Adrenal gland (tissue), 12 donors: ENCODE results near the gene ARAP1. TPM values are rescaled to one million over a fixed set of nuclear protein-coding genes. Genes with fewer than 3 reads are reported as not detected.

Experiments used
- DNase-seq, 7 donors: peaks; one replicate each; pipeline ENCODE4 v3.0.0-alpha.2; 2019 to 2020
- H3K27ac ChIP-seq, 5 donors: fragments of 200-600 bp; sonication (generic) in 4 of 5; 1 replicate in 3 of 5; 2 replicates in 2 of 5; pipeline versions ENCODE4 v1.5.1 to v1.8.0; 2016 to 2020; ENCODE audit warnings: mild to moderate bottlenecking in 1 of 5
- H3K27me3 ChIP-seq: fragments of 200-600 bp; 2 replicates; pipeline ENCODE4 v1.8.0; 2021
- H3K36me3 ChIP-seq, 2 donors: fragments of 200-600 bp; replicated peaks in 1 of 2; 1 replicate in 1 of 2; 2 replicates in 1 of 2; pipeline versions ENCODE4 v1.5.1 to v1.8.0; 2018 to 2022
- H3K4me1 ChIP-seq, 2 donors: fragments of 200-600 bp; replicated peaks in 1 of 2; 1 replicate in 1 of 2; 2 replicates in 1 of 2; pipeline versions ENCODE4 v1.5.1 to v1.8.0; 2018 to 2021
- H3K4me3 ChIP-seq, 4 donors: fragments of 200-600 bp; sonication (generic) in 3 of 4; one replicate each; pipeline ENCODE4 v1.5.1; 2016 to 2018
- H3K9me3 ChIP-seq, 3 donors: fragments of 200-600 bp; sonication (generic) in 1 of 3; replicated peaks in 1 of 3; 1 replicate in 2 of 3; 2 replicates in 1 of 3; pipeline versions ENCODE4 v1.5.1 to v1.8.0; 2016 to 2021
- POLR2A ChIP-seq, 2 donors: fragments of 450-650 bp; IDR thresholded peaks; one replicate each; pipeline ENCODE4 v1.6.1; 2017; ENCODE audit warnings: antibody characterized with exemption in 2 of 2, mild to moderate bottlenecking in 2 of 2, moderate library complexity in 1 of 2
- WGBS, 4 donors: extraction: QIAGEN DNeasy Blood & Tissue Kit in 2 of 4; methylation state at CpG; one replicate each; pipeline versions ENCODE4 v1.1.5 to v1.1.7; 2013 to 2017; 5-methylcytosine and 5-hydroxymethylcytosine counted together
- intact Hi-C, 2 donors: fragments of 100-400 bp; cut with DNase I; formaldehyde crosslinking; loops; one replicate each; pipeline versions ENCODE4 v1.14.1 to v1.15.0; 2022 to 2023
- polyA plus RNA-seq, 3 donors: library from polyadenylated mRNA; stranded (reverse); fragments of 200-250 nt in 2 of 3; fragments of 350-450 nt in 1 of 3; fragmentation: Illumina TruSeq in 1 of 3; extraction: RNeasy Lipid Tissue Mini Kit (QIAGEN cat#74804) in 1 of 3; gene quantifications; one replicate each; pipeline ENCODE4 v1.2.3, GENCODE V29; 2013 to 2014
- total RNA-seq, 9 donors: library from RNA; depleted of rRNA in 4 of 9; stranded (reverse); fragments of >200 nt in 4 of 9; fragments of 120-200 nt in 1 of 9; fragmentation: NEBNext Ultra II Directional in 1 of 9; extraction: Animal tissue kit (Norgen Biotek cat#: 25700) in 1 of 9; gene quantifications; one replicate each; pipeline versions ENCODE4 v1.1.0 to v1.2.4, GENCODE V29; 2013 to 2023
- TF ChIP-seq, protein P1 (sequence below), 6 experiments: fragments of 450-650 bp in 4 of 6; fragments of 200-600 bp in 2 of 6; sonication (generic) in 1 of 6; IDR thresholded peaks; 1 replicate in 5 of 6; 2 replicates in 1 of 6; pipeline versions ENCODE4 v1.5.1 to v1.8.0; 2016 to 2021; ENCODE audit warnings: antibody characterized with exemption in 6 of 6, mild to moderate bottlenecking in 2 of 6, moderate library complexity in 1 of 6
- donor health status: healthy with polysubstance abuse.
- donor health status: Bipolar disorder and iron deficiency.
- donor health status: DM: yes; HTN: yes; CAD: no.
- donor health status: DM: no; HTN: no; CAD: no.
- donor health status: DM: no; HTN: no; CAD: no.
- donor health status: DM: yes; HTN: yes; CAD: no.

The ARAP1 gene
- total and polyA plus RNA-seq, 12 donors: 30.0 to 217 (median 149) TPM

DNA sequence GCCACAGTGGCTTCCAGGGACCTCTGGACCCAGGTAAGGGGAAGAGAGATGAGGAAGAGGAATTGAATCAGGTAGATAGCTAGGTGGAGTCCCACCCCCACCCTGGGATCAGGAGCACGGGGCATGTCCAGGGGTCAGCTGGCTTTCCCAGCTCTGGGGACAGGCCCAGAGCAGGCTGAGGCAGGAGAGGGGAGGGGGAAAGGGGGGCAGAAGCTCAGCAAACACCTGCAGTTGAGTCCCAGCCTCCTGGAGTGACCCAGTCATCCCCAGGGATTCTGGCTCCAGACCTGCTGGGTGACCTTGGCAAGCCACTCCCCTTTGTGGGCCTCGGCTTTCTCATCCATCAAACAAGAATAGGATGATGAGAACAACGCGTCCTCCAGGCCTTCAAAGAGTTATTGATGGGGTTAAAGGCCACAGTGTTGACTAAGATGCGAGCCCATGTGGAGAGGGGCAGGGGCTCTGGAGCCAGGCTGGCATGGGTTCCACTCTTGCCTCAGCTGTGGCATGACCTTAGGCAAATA is 25.6 kb upstream of the ARAP1 start:
- no peaks in the 10 kb centered on the region for H3K27me3 ChIP-seq
- intact Hi-C loops: no loop called here
- H3K27ac ChIP-seq: peak overlapping the region; percentile 66 to 92 (median 88)
- 26 to 33% (median 28%) methylated on average over 4 to 5 of the region's 5 CpGs for WGBS, 4 donors
- no peaks in the 10 kb centered on the region for H3K9me3 ChIP-seq
- TF ChIP-seq, protein P1, sequence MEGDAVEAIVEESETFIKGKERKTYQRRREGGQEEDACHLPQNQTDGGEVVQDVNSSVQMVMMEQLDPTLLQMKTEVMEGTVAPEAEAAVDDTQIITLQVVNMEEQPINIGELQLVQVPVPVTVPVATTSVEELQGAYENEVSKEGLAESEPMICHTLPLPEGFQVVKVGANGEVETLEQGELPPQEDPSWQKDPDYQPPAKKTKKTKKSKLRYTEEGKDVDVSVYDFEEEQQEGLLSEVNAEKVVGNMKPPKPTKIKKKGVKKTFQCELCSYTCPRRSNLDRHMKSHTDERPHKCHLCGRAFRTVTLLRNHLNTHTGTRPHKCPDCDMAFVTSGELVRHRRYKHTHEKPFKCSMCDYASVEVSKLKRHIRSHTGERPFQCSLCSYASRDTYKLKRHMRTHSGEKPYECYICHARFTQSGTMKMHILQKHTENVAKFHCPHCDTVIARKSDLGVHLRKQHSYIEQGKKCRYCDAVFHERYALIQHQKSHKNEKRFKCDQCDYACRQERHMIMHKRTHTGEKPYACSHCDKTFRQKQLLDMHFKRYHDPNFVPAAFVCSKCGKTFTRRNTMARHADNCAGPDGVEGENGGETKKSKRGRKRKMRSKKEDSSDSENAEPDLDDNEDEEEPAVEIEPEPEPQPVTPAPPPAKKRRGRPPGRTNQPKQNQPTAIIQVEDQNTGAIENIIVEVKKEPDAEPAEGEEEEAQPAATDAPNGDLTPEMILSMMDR (IDR thresholded peaks at IDR 0.05): no peak
- peak in 1 of 2 donors; percentile 63 for TF ChIP-seq POLR2A (IDR thresholded peaks at IDR 0.05)
- peaks cover 68 to 92% of the 10 kb centered on the region in 2 donors for H3K4me1 ChIP-seq
- no peak overlapping the region for H3K4me3 ChIP-seq
- DNase-seq: peak; percentile 82 to 97 (median 91)
- H3K36me3 ChIP-seq: no peaks in the 10 kb centered on the region

DNA sequence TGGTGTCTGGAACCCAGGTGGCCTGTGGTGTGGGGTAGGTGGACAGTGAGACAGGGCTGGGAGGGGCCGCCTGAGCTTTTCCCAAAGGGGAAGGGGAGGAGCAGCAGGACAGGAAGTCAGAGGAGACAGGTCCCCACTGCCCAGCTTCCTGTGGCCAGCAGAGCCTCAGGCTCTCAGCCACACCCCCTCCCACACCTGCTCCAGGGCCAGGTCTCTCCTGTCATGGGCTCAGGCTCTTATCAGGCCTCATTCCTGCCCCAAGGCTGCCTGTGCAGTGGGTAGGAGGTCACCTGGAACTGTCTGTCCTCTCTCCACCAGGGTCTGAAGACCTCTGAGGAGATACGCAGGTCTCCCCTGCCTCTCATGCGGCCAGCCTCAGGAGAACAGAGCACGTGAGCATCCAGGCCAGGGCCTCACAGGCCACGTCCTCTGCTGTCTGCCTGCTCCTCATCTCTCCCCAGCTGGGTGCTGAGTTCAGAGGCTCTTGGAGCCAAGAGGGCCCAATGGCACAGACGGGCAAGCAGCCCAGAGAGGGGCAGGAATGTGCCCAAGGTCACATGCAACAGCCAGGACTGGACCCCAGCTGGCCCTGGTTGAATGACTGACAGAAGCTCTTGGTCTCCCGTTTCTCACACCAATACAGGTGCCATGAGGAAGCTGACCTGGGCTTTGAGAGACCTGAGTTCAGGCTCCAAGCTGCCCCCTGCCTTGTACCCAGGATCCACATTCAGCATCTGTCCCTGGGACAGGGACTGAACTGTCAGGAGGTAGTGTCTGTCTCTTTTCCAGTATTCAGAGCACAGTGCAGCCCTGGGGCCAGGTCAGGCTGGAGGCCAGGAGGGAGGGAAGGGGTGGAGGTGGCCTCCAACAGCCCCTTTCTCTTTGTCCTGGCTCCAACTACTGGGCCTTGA is 24.9 kb upstream of the ARAP1 start:
- intact Hi-C loops: no loop called here
- peak overlapping the region; percentile 66 to 92 (median 88) for H3K27ac ChIP-seq

DNA sequence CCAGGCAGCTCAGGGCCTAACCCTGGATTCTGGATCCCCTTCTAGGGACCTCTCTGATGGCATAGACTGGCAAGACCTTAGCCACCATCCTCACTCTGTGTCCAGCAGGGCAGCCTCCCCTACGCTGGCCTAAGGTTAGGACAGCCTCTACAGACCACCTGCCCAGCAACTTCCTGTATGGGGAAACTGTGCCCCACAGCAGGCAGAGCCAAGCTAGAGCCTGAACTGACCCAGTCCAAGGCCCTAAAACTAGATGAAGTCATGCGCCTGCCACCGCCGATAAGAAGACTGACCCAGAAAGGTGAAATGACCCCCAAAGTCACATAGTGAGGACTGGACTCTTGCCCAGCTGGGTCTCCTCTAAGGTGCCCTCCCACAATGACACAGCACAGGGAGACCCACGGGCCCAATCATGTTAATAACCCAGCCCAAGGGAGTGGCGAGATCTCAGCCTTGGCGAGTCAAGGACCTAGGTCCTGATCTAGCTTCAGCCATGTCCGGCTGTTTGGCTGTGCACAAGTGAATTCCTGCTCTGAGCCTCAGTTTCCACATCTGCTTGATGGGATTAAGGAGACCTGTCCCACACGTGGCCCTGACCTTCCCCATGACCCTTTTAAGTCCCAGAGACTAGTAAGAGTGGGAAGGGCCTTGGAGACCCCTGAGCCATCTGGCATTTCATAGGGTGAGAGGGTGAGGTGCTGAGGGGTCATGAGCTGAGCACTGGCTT is 24.1 kb upstream of the ARAP1 start:
- Histone ChIP-seq H3K4me1 (peaks cover 73 to 98% of the 10 kb centered on the region in 2 donors), H3K4me3 (no peak overlapping the region), H3K9me3 (no peaks in the 10 kb centered on the region), H3K27me3 (no peaks in the 10 kb centered on the region), H3K27ac (peak overlapping the region; percentile 66 to 92 (median 88)), H3K36me3 (no peaks in the 10 kb centered on the region)
- TF ChIP-seq, protein P1 (IDR thresholded peaks at IDR 0.05): no peak
- peak in 1 of 2 donors; percentile 28 for TF ChIP-seq POLR2A (IDR thresholded peaks at IDR 0.05)
- WGBS, 4 donors: 45 to 74% (median 55%) methylated on average over 5 to 9 of the region's 9 CpGs
- DNase-seq: peak in 6 of 7 donors; percentile 38 to 80 (median 72)
- intact Hi-C loops: no loop called here

More for the DNA sequence above, 24.9 kb upstream of the ARAP1 start:
- H3K4me1 ChIP-seq: peaks cover 68 to 93% of the 10 kb centered on the region in 2 donors
- H3K27me3 ChIP-seq: no peaks in the 10 kb centered on the region
- H3K9me3 ChIP-seq: no peaks in the 10 kb centered on the region
- DNase-seq: peak; percentile 48 to 90 (median 82)
- no peaks in the 10 kb centered on the region for H3K36me3 ChIP-seq
- WGBS, 4 donors: 42 to 67% (median 58%) methylated on average over 1 to 7 of the region's 7 CpGs
- peak in 1 of 2 donors; percentile 55 for TF ChIP-seq POLR2A (IDR thresholded peaks at IDR 0.05)
- TF ChIP-seq, protein P1 (IDR thresholded peaks at IDR 0.05): no peak
- no peak overlapping the region for H3K4me3 ChIP-seq
